Measurements from ENCODE around the gene MAGED4B.
"Not testable (repeated sequence)": the region's sequence is repeated elsewhere in the genome, so short reads cannot be mapped to it uniquely, and the experiment has no call there.

MAGED4B gene, protein sequence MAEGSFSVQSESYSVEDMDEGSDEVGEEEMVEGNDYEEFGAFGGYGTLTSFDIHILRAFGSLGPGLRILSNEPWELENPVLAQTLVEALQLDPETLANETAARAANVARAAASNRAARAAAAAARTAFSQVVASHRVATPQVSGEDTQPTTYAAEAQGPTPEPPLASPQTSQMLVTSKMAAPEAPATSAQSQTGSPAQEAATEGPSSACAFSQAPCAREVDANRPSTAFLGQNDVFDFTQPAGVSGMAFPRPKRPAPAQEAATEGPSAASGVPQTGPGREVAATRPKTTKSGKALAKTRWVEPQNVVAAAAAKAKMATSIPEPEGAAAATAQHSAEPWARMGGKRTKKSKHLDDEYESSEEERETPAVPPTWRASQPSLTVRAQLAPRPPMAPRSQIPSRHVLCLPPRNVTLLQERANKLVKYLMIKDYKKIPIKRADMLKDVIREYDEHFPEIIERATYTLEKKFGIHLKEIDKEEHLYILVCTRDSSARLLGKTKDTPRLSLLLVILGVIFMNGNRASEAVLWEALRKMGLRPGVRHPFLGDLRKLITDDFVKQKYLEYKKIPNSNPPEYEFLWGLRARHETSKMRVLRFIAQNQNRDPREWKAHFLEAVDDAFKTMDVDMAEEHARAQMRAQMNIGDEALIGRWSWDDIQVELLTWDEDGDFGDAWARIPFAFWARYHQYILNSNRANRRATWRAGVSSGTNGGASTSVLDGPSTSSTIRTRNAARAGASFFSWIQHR

GRCh38 chrX:52068666-52069640 lies at the start of gene MAGED4B:
TSS of gene MAGED4B (minus strand) at chrX:52069183. CDS start at chrX:52068172, 1,011 bp downstream.
- not testable (repeated sequence) for DNase-seq (ENCODE audit: low spot score)

GRCh38 chrX:52118262-52118661 lies 49.3 kb upstream of the MAGED4B start:
- no peak for DNase-seq (ENCODE audit: low spot score)

- DNase-seq (ENCODE audit: low spot score), result no peak
Measured at GRCh38 chrX:52082578-52082977, 13.6 kb upstream of the MAGED4B start.

GRCh38 chrX:52078131-52078530 lies 9.1 kb upstream of the MAGED4B start:
- DNase-seq (ENCODE audit: low spot score), result no peak

DNA sequence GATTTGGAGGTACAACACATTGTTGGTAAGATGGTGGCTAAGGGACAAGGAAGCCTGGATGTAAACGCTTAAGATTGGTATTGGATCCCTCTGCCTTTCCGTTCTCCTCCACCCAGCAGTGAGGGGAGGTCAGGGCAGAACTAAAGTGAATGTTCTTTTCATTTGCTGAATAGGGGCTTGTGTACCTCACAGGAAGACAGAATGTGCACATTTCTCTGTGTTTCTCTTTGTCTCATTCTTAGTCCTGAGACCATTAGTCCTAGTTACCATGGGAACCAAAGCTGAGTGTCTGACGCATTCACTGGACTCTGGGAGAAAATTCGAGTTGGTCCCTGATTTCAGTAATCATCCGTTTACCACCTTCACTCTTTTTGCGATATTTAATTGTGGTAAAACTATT lies 26.7 kb downstream of the MAGED4B start:
- DNase-seq (ENCODE audit: low spot score), result not testable (repeated sequence)

GRCh38 chrX:52034211-52034610 lies 34.8 kb downstream of the MAGED4B start:
- DNase-seq (ENCODE audit: low spot score), result no peak

- no peak for DNase-seq (ENCODE audit: low spot score)
Measured at GRCh38 chrX:52031371-52031770, 37.6 kb downstream of the MAGED4B start.

DNA sequence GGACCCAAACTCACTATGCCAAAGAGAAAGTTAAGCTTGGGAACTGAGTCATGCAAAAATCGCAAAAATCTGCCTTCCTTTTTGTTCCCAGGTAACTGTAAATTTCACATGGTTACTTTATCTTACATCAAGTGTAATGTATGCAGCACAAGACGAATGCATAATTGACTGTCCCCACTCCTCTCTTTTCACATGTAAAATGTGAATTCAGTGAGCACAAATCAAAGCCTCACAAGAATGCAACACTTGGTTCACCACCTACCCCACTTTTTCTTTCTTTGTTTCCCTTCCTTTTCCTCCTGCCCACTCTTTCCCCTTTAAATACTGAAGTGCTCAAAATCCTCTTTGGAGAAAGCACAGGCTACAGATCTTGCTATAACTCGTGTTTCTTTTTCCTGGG lies 53.2 kb downstream of the MAGED4B start:
- no peak for DNase-seq (ENCODE audit: low spot score)

All from putamen (tissue), 1 donor.